ENCODE measurements around the gene CD200R1. TPM values are rescaled to one million over a fixed set of nuclear protein-coding genes. Genes with fewer than 3 reads are reported as not detected.

The CD200R1 gene
- polyA plus RNA-seq, 1 donor from 2014 or later: 0.72 TPM

DNA sequence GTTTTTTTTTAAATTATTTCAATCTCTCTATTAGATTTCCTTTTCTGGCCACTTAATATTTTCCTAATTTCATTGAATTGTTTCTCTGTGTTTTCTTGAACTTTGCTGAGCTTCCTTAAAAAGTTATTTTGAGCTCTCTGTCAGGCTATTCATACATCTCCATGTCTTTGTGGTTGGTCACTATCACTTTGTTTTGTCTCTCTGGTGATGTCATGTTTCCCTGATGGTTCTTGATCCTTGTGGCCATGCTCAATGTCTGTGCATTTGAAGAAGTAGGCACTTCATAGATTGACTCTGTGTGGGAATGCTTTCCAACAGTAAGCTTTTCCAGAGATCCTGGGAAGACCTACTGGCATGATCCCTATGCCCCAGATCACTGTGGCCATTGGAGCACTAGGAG is 18.6 kb downstream of the CD200R1 start:
- Histone ChIP-seq H3K27ac (ENCODE audit: low read length) (no peak overlapping the region), H3K79me2 (replicated peaks; ENCODE audit: insufficient read depth, low read length) (no peaks in the 10 kb centered on the region), H3K4me3 (ENCODE audit: low read length) (no peak overlapping the region), H2AFZ (ENCODE audit: low read depth, low read length) (no peak overlapping the region), H3K27me3 (ENCODE audit: insufficient read depth, low read depth, low read length) (no peaks in the 10 kb centered on the region), H3F3A (ENCODE audit: insufficient read depth, low read length, poor library complexity, severe bottlenecking) (no peaks in the 10 kb centered on the region), H3K9me2 (ENCODE audit: insufficient read depth, low read length) (no peaks in the 10 kb centered on the region), H3K36me3 (ENCODE audit: insufficient read depth, low read length) (no peaks in the 10 kb centered on the region), H3K9me3 (ENCODE audit: low read length) (no peaks in the 10 kb centered on the region), H4K20me1 (ENCODE audit: insufficient read depth) (no peaks in the 10 kb centered on the region), H3K4me2 (ENCODE audit: low read length) (no peak overlapping the region), H3K9ac (ENCODE audit: low read length) (no peak overlapping the region)
- TF ChIP-seq EZH2 (IDR thresholded peaks at IDR 0.05; ENCODE audit: borderline replicate concordance, insufficient read depth, low read length, poor library complexity, severe bottlenecking): no peak
- TF ChIP-seq POLR2AphosphoS5 (IDR thresholded peaks at IDR 0.05): no peak
- TF ChIP-seq, protein P1, sequence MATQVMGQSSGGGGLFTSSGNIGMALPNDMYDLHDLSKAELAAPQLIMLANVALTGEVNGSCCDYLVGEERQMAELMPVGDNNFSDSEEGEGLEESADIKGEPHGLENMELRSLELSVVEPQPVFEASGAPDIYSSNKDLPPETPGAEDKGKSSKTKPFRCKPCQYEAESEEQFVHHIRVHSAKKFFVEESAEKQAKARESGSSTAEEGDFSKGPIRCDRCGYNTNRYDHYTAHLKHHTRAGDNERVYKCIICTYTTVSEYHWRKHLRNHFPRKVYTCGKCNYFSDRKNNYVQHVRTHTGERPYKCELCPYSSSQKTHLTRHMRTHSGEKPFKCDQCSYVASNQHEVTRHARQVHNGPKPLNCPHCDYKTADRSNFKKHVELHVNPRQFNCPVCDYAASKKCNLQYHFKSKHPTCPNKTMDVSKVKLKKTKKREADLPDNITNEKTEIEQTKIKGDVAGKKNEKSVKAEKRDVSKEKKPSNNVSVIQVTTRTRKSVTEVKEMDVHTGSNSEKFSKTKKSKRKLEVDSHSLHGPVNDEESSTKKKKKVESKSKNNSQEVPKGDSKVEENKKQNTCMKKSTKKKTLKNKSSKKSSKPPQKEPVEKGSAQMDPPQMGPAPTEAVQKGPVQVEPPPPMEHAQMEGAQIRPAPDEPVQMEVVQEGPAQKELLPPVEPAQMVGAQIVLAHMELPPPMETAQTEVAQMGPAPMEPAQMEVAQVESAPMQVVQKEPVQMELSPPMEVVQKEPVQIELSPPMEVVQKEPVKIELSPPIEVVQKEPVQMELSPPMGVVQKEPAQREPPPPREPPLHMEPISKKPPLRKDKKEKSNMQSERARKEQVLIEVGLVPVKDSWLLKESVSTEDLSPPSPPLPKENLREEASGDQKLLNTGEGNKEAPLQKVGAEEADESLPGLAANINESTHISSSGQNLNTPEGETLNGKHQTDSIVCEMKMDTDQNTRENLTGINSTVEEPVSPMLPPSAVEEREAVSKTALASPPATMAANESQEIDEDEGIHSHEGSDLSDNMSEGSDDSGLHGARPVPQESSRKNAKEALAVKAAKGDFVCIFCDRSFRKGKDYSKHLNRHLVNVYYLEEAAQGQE (IDR thresholded peaks at IDR 0.05; ENCODE audit: borderline replicate concordance): no peak
- no peak for TF ChIP-seq RAD21 (conservative IDR thresholded peaks at IDR 0.05)
- no peak for TF ChIP-seq EP300 (conservative IDR thresholded peaks at IDR 0.05; ENCODE audit: poor library complexity, severe bottlenecking)
- no peak for TF ChIP-seq TAF1 (IDR thresholded peaks at IDR 0.05; ENCODE audit: low read depth)
- no peak for TF ChIP-seq MXI1 (conservative IDR thresholded peaks at IDR 0.05; ENCODE audit: poor library complexity, severe bottlenecking)
- TF ChIP-seq SMC3 (conservative IDR thresholded peaks at IDR 0.05; ENCODE audit: poor library complexity): no peak
- no peak for TF ChIP-seq CTCF (IDR thresholded peaks at IDR 0.05; ENCODE audit: poor library complexity, severe bottlenecking)

GRCh38 chr3:112948346-112948838 is 26.5 kb downstream of the CD200R1 start:
- no peaks in the 10 kb centered on the region for H3K27me3 ChIP-seq (ENCODE audit: insufficient read depth, low read depth, low read length)
- no peak overlapping the region for H3K4me2 ChIP-seq (ENCODE audit: low read length)
- no peaks in the 10 kb centered on the region for H3K9me3 ChIP-seq (ENCODE audit: low read length)
- H3K79me2 ChIP-seq (replicated peaks; ENCODE audit: insufficient read depth, low read length): no peaks in the 10 kb centered on the region
- H3F3A ChIP-seq (ENCODE audit: insufficient read depth, low read length, poor library complexity, severe bottlenecking): no peaks in the 10 kb centered on the region
- H3K27ac ChIP-seq (ENCODE audit: low read length): no peak overlapping the region
- H4K20me1 ChIP-seq (ENCODE audit: insufficient read depth): no peaks in the 10 kb centered on the region
- TF ChIP-seq MXI1 (conservative IDR thresholded peaks at IDR 0.05; ENCODE audit: poor library complexity, severe bottlenecking) (no peak), CTCF (IDR thresholded peaks at IDR 0.05; ENCODE audit: poor library complexity, severe bottlenecking) (no peak), RAD21 (conservative IDR thresholded peaks at IDR 0.05) (no peak), EP300 (conservative IDR thresholded peaks at IDR 0.05; ENCODE audit: poor library complexity, severe bottlenecking) (no peak), EZH2 (IDR thresholded peaks at IDR 0.05; ENCODE audit: borderline replicate concordance, insufficient read depth, low read length, poor library complexity, severe bottlenecking) (no peak), TAF1 (IDR thresholded peaks at IDR 0.05; ENCODE audit: low read depth) (no peak), POLR2AphosphoS5 (IDR thresholded peaks at IDR 0.05) (no peak), SMC3 (conservative IDR thresholded peaks at IDR 0.05; ENCODE audit: poor library complexity) (no peak)
- TF ChIP-seq, protein P1 (IDR thresholded peaks at IDR 0.05; ENCODE audit: borderline replicate concordance): no peak
- H3K4me3 ChIP-seq (ENCODE audit: low read length): no peak overlapping the region
- no peaks in the 10 kb centered on the region for H3K9me2 ChIP-seq (ENCODE audit: insufficient read depth, low read length)
- no peak overlapping the region for H2AFZ ChIP-seq (ENCODE audit: low read depth, low read length)
- no peaks in the 10 kb centered on the region for H3K36me3 ChIP-seq (ENCODE audit: insufficient read depth, low read length)
- no peak overlapping the region for H3K9ac ChIP-seq (ENCODE audit: low read length)
